Stimulated activated CD4-positive, alpha-beta T cell treated with anti-CD3 and anti-CD28 coated beads, Interleukin-15, amount 100 ng/mL, for 1 hour (primary cell): Measurements from ENCODE around the gene HIVEP2.
"Not testable (repeated sequence)": the region's sequence is repeated elsewhere in the genome, so short reads cannot be mapped to it uniquely, and the experiment has no call there.

Experiments
- DNase-seq, 2 donors: peaks; one replicate each; pipeline ENCODE4 v3.0.0-alpha.2; 2020; ENCODE audit warnings: low read depth in 1 of 2, low spot score in 1 of 2

HIVEP2 gene, protein sequence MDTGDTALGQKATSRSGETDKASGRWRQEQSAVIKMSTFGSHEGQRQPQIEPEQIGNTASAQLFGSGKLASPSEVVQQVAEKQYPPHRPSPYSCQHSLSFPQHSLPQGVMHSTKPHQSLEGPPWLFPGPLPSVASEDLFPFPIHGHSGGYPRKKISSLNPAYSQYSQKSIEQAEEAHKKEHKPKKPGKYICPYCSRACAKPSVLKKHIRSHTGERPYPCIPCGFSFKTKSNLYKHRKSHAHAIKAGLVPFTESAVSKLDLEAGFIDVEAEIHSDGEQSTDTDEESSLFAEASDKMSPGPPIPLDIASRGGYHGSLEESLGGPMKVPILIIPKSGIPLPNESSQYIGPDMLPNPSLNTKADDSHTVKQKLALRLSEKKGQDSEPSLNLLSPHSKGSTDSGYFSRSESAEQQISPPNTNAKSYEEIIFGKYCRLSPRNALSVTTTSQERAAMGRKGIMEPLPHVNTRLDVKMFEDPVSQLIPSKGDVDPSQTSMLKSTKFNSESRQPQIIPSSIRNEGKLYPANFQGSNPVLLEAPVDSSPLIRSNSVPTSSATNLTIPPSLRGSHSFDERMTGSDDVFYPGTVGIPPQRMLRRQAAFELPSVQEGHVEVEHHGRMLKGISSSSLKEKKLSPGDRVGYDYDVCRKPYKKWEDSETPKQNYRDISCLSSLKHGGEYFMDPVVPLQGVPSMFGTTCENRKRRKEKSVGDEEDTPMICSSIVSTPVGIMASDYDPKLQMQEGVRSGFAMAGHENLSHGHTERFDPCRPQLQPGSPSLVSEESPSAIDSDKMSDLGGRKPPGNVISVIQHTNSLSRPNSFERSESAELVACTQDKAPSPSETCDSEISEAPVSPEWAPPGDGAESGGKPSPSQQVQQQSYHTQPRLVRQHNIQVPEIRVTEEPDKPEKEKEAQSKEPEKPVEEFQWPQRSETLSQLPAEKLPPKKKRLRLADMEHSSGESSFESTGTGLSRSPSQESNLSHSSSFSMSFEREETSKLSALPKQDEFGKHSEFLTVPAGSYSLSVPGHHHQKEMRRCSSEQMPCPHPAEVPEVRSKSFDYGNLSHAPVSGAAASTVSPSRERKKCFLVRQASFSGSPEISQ (N-terminal part only)

GRCh38 chr6:142945049-142945445 is at the start of gene HIVEP2:
TSS of gene HIVEP2 (minus strand) at chr6:142945176. CDS start at chr6:142774738, 170,438 bp downstream.
- peak; percentile 76 to 85 for DNase-seq

DNA sequence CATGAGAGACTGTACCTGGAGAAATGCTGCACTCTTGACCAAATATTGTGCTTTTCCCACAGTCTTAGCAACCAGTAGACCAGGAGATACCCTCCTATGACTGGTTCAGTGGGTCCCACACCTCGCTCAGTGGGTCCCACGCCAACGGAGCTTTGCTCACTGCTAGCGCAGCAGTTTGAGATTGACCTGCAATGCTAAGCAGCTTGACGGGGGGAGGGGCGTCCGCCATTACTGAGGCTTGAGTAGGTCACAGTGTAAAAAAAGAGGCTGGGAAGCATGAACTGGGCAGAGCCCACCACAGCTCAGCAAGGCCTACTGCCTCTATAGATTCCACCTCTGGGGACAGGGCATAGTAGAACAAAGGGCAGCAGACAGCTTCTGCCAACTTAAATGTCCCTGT is 49.0 kb upstream of the HIVEP2 start:
- no peak for DNase-seq

DNA sequence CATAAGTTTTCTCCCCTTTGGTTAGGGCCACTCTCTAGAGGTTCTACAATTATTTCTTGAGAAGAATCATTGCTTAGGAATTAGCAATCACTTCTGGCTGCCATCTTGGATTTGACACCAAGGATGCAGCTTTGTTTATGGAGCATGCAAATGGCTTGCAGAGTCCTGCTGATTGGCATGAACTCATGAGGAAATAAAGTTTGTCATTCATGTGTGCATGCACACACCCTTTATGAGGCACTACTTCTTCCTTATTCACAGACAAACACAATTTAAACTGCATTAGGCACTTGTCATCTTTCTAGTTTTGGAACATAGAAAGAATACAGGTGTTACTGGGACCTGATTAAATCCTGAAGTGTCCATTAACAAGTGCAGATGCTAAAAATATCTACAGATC is 42.5 kb upstream of the HIVEP2 start:
- DNase-seq: no peak

DNA sequence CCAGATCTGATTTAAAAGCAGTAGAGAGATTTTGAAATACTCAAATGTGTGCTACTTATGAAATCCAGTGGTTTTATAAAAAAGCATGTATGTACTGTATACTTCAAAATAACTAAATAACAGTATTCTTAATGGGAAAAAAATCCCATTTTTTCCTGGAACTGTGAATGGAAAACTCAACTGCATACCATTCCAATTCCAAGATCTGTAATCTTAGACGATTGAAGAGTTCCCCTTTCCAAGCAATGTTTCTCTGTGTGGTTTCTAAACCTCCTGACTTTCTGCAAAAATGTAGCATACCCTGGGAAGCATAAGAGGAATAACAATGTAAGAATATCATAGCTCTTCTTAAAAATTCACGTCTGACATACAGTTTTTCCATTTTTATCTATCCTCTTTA is 40.3 kb upstream of the HIVEP2 start:
- DNase-seq: no peak

- DNase-seq: no peak
Observed at GRCh38 chr6:142984386-142984785, 39.4 kb upstream of the HIVEP2 start.

DNA sequence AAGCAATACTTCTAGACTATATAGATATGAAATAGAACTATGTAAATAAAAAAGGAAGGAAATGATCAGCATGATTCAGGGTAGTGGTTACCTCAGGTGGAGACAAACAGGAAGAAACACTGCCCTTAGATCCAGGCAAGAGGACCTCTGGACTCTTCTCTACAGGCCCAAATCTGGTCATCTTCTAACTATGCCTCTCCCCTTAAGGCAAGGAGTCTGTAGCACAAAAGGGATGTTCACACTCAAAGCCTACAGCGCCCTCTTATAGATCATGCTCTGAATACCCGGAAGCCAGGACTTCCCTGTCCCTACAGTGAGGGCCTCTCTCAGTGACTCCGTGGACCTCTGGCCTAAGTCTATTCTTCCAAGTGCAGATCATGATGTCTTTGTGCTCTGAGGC is 30.4 kb upstream of the HIVEP2 start:
- DNase-seq: no peak

GRCh38 chr6:142970941-142971340 is 26.0 kb upstream of the HIVEP2 start:
- DNase-seq: not testable (repeated sequence)

DNA sequence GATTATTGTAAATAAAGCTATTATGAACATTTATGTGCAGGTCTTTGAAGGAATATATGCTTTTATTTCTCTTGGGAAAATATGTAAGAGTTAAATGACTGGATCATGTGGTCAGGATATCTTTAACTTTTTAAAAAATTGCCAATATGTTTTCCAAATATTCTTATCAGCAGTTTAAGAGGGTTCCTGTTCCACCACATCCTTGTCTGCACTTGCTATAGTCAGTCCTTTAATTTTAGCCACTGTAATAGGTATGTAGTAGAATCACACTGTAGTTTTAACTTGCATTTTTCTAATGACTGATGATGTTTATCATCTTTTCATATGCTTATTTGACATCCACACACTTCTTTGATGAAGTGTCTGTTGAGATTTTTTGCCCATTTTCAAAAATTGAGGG is 23.6 kb upstream of the HIVEP2 start:
- no peak for DNase-seq

DNA sequence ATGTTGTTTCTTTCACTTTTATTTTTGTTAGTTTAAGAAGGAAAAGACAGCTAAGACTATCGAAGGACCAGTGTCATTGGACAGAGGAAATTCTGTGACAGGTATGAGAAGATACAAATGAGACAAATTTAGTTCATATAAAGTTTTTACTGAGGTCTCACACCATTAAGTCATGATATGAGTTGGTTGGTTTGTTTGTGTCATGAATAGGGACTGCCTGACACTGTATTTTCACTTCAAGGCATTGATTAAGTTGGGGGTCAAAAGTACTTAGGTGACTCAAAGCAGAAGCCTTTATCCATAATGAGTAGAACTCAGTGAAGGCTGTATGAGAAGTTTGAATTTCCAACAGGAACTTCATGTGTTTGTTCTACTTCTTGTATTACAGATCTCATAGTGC is 21.3 kb upstream of the HIVEP2 start:
- no peak for DNase-seq

DNA sequence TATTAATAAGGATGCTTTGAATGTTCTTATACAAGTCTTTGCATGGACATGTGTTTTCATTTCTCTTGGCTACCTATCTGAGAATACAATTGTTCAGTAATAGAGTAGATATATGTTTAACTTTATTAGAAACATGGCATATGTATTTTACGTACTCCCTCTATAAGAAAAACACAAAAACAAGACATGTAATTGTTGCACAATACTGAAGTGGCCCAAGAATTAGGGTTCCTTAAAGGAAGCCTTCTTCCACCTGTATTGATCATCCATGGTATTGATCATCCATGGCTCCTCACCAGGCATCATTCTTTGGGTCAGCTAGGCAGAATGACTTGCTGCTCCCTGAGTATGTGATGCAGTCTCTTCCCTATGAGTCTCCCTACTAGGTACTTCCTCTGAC is 20.2 kb upstream of the HIVEP2 start:
- no peak for DNase-seq

GRCh38 chr6:142960098-142960497 is 15.1 kb upstream of the HIVEP2 start:
- no peak for DNase-seq

GRCh38 chr6:142958343-142958742 is 13.4 kb upstream of the HIVEP2 start:
- DNase-seq: no peak

GRCh38 chr6:142956726-142957125 is 11.8 kb upstream of the HIVEP2 start:
- no peak for DNase-seq

- no peak for DNase-seq
Observed at GRCh38 chr6:142954844-142955243, 9.9 kb upstream of the HIVEP2 start.

DNA sequence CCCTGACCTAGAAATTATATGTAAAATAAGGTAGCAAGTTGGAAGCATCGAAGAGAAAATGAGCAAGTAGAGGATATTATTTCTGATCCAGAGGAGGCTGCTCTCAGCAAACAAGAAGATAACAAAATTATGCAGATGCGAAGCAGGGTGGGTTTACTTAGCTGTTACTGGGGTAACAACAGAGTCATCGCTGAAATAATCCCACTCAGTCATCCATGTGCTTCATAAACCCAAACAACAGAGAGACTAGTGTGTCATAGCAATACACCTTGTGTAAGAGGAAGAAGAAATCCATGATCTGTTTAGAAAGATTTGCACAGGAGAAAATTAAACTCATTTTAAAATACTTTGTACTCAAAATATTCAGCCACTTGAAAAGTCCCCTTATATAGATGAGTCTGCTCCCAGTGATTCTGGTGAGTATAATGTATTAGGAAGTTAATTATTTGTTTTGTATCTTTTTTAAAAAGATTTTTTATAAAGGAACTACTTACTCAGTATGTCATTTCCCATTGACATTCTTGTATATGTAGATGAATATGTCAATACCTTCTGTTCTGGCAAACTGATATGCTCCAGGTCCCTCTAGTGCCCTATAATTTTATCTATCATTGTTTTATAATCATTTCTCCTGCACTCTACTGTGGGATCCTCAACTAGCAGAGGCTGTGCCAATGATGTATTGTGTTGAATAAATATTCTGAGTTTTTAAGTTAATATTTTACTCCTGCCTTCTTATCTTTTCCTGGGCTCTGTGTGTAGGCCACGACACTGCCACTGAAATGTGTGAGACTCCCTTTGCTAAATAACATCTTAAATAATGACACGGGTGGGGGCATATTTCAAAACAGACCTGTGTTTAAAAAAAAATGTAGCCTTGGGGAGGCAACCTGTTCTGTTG is 8.6 kb upstream of the HIVEP2 start:
- no peak for DNase-seq

DNA sequence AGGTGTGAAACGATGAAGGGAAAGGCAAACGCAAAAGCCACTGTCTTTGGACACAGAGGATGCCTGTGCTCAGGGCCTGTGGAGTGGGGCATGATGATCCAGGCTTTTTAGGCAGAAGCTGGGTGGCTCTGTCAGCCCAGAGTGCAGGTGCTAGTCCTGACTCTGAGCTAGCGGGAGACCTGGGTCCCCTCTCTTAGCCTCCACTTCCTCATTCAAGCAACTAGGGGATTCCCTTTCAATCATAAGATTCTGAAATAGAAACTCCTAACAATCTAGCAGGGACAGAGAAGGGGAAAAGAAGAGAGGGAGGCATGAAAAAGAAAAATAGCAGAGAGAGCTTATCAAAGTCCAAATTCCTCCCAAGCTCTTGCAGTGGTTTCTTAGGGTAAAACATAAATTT is 7.6 kb upstream of the HIVEP2 start:
- no peak for DNase-seq

- DNase-seq: no peak
Observed at GRCh38 chr6:142950291-142950690, 5.3 kb upstream of the HIVEP2 start.

GRCh38 chr6:142947714-142948480 is 2.9 kb upstream of the HIVEP2 start:
- DNase-seq: no peak

DNA sequence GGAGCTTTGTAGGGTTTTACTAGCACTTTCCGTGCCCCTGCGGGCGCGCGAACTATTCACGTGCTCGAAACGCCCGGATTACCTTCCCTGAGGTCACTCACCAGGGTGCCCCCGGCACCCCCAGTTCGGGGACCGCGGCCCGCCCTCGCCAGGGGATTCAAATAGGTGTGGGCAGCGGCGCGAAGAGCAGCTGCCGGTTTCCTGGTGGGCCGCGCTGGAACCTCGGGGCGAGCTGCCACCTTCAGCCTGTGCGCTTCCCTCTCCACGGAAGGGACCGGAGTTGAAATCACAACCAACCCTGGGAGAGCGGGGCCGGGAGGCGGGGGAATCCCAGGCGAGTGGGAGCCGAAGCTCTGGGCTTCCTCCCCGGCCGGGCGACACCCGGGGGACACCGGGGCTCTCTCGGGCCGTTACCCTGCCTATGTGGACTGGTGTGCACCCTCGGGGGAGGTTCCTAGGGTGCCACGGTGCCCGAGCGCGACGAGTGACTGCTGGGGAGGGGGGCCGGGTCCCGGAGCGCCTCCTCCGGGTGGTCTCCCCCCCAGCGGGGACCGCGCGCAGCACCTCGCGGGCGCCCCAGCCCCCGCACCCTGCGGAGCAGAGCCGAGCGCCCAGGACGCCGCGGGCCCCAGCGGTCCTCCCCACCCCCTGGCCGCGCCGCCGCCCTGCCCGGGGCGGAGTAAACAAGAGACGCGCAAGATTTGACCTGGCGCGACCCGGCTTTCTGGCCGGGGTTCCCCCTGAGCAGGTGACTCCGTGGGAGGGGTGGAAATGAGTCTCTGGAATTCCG is 2.1 kb upstream of the HIVEP2 start:
- DNase-seq: peak; percentile 68 to 69
